ENCODE results near the gene DUSP15.

DNA sequence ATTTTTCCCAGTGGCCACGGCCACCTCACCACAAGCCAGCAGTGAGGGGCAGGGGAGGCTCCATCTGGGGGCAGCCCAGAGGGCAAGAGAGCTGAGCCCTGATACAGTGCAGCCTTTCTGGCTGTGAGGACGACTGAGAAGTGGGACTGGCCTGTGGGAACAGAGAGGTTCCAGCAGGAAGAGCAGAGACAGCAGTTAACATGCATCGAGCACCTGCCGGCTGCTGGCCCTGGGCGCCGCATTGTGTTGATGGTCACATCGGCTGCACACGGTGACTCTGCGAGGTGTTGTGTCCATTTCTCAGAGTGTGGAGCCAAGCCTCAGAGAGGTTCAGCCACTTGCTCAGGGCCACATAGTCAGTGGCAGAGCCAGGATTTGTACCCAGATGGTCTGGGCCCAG lies 34.8 kb downstream of the DUSP15 start:
- TF ChIP-seq FOXA1 (IDR thresholded peaks at IDR 0.05) (no peak), L3MBTL2 (conservative IDR thresholded peaks at IDR 0.05) (no peak)

Data from HEK293T (cell line).